Fibroblast of lung (primary cell): Measurements from ENCODE around the gene MEFV.

ENCODE experiments used
- CTCF ChIP-seq, 2 donors: IDR thresholded peaks in 1 of 2; conservative IDR thresholded peaks in 1 of 2; 1 replicate in 1 of 2; 2 replicates in 1 of 2; pipeline ENCODE4 v1.5.1; 2011 to 2012; ENCODE audit warnings: low read length in 2 of 2, control low read depth in 1 of 2, inconsistent platforms in 1 of 2, low read depth in 1 of 2, mild to moderate bottlenecking in 1 of 2
- EZH2 ChIP-seq: IDR thresholded peaks from 2 replicates; pipeline ENCODE4 v1.5.1; 2012; ENCODE audit warnings: low read length, control low read depth, mild to moderate bottlenecking; ENCODE audit errors: missing control alignments

- no peak for TF ChIP-seq CTCF (conservative IDR thresholded peaks at IDR 0.05 in 1 of 2, IDR thresholded peaks at IDR 0.05 in 1 of 2; ENCODE audit: low read depth in 1 of 2, low read length in 2 of 2)
- TF ChIP-seq EZH2 = no peak
Measured at GRCh38 chr16:3256146-3256865, at the start of gene MEFV.
